D721Med (cell line): ENCODE data around the gene C17orf58.
"Not testable (repeated sequence)": the region's sequence is repeated elsewhere in the genome, so short reads cannot be mapped to it uniquely, and the experiment has no call there.

Experiments
- DNase-seq: peaks from one replicate; pipeline ENCODE4 v3.0.0; 2011; ENCODE audit warnings: low spot score; ENCODE audit not compliant: insufficient read length
- FAIRE-seq: peaks from 2 replicates; lab custom pipeline; 2011; peaks lifted over from hg19 to GRCh38; lab: Jason Lieb, UNC
- CTCF ChIP-seq: IDR thresholded peaks from 2 replicates; pipeline ENCODE4 v1.5.1; 2012; ENCODE audit warnings: mild to moderate bottlenecking, control low read depth; ENCODE audit not compliant: insufficient read depth; ENCODE audit errors: missing control alignments

C17orf58 gene

GRCh38 chr17:67990909-67991308 lies 5.4 kb downstream of the C17orf58 start:
- DNase-seq (no peak), FAIRE-seq (no peak)
- TF ChIP-seq CTCF = no peak

GRCh38 chr17:67983383-67983688 lies 12.9 kb downstream of the C17orf58 start:
- DNase-seq (no peak), FAIRE-seq (no peak)
- no peak for TF ChIP-seq CTCF

GRCh38 chr17:67982686-67983382 lies 13.4 kb downstream of the C17orf58 start:
- DNase-seq (no peak), FAIRE-seq (peak; percentile 51)
- no peak for TF ChIP-seq CTCF

DNA sequence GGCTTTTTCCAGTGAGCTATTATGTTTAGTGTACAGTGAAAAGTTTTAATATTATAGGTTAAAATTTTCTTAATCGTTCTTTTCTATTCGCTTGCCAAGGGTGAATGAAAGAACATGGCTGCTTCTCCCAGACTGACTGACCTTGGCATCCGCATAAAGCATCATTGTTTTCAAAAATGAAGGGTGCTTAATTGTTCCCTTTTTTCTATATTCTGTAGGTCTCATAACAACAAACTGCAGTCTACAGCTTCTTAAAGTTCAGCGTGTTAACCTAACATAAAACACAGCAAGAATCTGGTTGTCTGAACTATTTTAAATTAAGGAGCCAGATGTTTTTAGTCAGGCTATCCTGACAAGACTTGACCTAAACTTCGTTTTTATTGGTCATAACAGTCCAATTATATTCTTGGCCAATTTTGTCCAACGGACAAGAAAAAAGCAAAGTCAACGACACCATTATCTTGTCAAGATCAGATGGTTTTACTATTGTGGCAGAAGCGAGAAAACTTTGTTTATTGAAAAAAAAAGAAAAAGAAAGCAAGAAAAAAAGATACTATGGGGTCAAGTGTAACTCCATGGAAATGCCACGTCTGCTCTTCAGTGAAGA lies 14.1 kb downstream of the C17orf58 start:
- no peak for DNase-seq
- TF ChIP-seq CTCF = no peak
- FAIRE-seq = no peak

DNA sequence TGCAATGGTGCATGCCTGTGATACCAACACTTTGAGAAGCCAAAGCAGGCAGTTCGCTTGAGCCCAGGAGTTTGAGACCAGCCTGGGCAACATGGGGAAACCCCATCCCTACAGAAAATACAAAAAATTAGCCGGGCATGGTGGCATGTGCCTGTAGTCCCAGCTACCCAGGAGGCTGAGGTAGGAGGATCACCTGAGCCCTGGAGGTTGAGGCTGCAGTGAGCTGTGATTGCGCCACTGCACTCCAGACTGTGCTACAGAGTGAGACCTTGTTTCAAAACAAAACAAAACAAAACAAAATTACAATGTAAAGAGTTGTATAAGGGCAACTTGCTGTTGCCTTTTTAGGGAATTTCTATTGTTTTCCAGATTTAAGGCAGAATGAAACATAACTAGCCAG lies 15.4 kb downstream of the C17orf58 start:
- FAIRE-seq, DNase-seq: not testable (repeated sequence)

GRCh38 chr17:67980456-67980855 lies 15.8 kb downstream of the C17orf58 start:
- no peak for TF ChIP-seq CTCF
- DNase-seq (no peak), FAIRE-seq (no peak)

DNA sequence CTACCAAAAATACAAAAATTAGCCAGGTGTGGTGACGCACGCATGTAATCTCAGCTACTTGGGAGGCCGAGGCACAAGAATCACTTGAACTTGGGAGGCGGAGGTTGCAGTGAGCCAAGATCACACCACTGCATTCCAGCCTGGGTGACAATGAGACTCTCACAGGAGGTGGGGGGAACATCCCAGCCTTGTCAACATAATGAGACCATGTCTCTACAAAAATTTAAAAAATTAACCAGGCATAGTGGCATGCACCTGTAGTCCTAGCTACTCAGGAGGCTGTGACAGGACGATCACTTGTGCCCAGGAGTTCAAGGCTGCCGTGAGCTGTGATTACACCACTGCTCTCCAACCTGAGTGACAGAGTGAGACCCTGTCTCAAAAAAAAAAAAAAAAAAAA lies 20.0 kb downstream of the C17orf58 start:
- not testable (repeated sequence) for DNase-seq, FAIRE-seq

GRCh38 chr17:67974598-67975066 lies 21.6 kb downstream of the C17orf58 start:
- FAIRE-seq (no peak), DNase-seq (no peak)
- no peak for TF ChIP-seq CTCF
